Measurements from ENCODE around the gene IL2RA. TPM values are rescaled to one million over a fixed set of nuclear protein-coding genes. Genes with fewer than 3 reads are reported as not detected.
"Not testable (repeated sequence)": the region's sequence is repeated elsewhere in the genome, so short reads cannot be mapped to it uniquely, and the experiment has no call there.

The IL2RA gene
- total and polyA plus RNA-seq, 10 of the 15 experiments (the other 5 are each of a cell fraction or from before 2014, with no cell fraction given): 2.2 to 6.0 (median 4.9) TPM

GRCh38 chr10:6005856-6006395 is 56.2 kb downstream of the IL2RA start:
- Histone ChIP-seq H3K4me2 (ENCODE audit: control insufficient read depth, insufficient read depth) (no peak overlapping the region), H4K20me1 (ENCODE audit: control insufficient read depth, insufficient read depth) (no peaks in the 10 kb centered on the region), H3K36me3 (ENCODE audit: control insufficient read depth in 2 of 2, insufficient read depth in 2 of 2, low read length in 1 of 2) (no peaks in the 10 kb centered on the region), H3K4me3 (no peak overlapping the region), H3K27me3 (replicated peaks in 1 of 2; ENCODE audit: control insufficient read depth in 2 of 2, insufficient read depth in 2 of 2, low read length in 1 of 2) (no peaks in the 10 kb centered on the region), H3K79me2 (ENCODE audit: control insufficient read depth, insufficient read depth, low read length) (no peaks in the 10 kb centered on the region), H3K4me1 (ENCODE audit: control insufficient read depth, insufficient read depth, low read length) (peaks cover 2% of the 10 kb centered on the region; the same call in 1 of the 2 replicates), H3K27ac (ENCODE audit: control insufficient read depth, insufficient read depth) (no peak overlapping the region), H3K9me3 (replicated peaks; ENCODE audit: control insufficient read depth, insufficient read depth, low read length) (peaks cover 5% of the 10 kb centered on the region; the same call in 2 of the 3 replicates), H3K9ac (ENCODE audit: control insufficient read depth, insufficient read depth, low read length) (no peak overlapping the region), H2AFZ (ENCODE audit: control insufficient read depth, low read depth, low read length) (no peak overlapping the region)
- BruUV-seq (replicated peaks): no TSS peak
- no peak for DNase-seq (ENCODE audit: low read depth, low spot score)
- 74% methylated on average over 8 of the region's 8 CpGs for WGBS (ENCODE audit: insufficient coverage, insufficient replicate concordance, low lambda C conversion rate, missing lambda C conversion rate)
- no peak for TF ChIP-seq MXI1 (IDR thresholded peaks at IDR 0.05; ENCODE audit: low read depth, low read length)
- TF ChIP-seq MYC (IDR thresholded peaks at IDR 0.05; ENCODE audit: insufficient read depth, insufficient read length, insufficient replicate concordance, low read length, severe bottlenecking): no peak
- no peak for TF ChIP-seq NRF1 (conservative IDR thresholded peaks at IDR 0.05; ENCODE audit: low read depth, low read length)
- no peak for TF ChIP-seq WRNIP1 (IDR thresholded peaks at IDR 0.05; ENCODE audit: borderline replicate concordance, low read depth, low read length)
- TF ChIP-seq NFXL1 (IDR thresholded peaks at IDR 0.05; ENCODE audit: borderline replicate concordance): no peak
- TF ChIP-seq RAD21 (IDR thresholded peaks at IDR 0.05; ENCODE audit: insufficient read depth, low read depth, low read length): no peak
- ChIA-PET RAD21 (ENCODE audit: unreplicated experiment) (no interaction called here), SMC1A (ENCODE audit: uncharacterized antibody, unreplicated experiment) (interaction anchor here (1.0 to 1.1 kb wide), 2 partner anchors 12 to 81 kb away, joined by 3 to 5 read pairs; no protein-coding TSS in a partner anchor), POLR2A (no interaction called here), CTCF (interaction anchor here (5.4 kb wide), 1 partner anchor 81 kb away, joined by 24 read pairs; no protein-coding TSS in a partner anchor)
- in situ Hi-C loops (cut with MboI): no loop called here
- FAIRE-seq: no peak
- no peak for ATAC-seq
- intact Hi-C loops (cut with micrococcal nuclease; ENCODE audit: unreplicated experiment): no loop called here

DNA sequence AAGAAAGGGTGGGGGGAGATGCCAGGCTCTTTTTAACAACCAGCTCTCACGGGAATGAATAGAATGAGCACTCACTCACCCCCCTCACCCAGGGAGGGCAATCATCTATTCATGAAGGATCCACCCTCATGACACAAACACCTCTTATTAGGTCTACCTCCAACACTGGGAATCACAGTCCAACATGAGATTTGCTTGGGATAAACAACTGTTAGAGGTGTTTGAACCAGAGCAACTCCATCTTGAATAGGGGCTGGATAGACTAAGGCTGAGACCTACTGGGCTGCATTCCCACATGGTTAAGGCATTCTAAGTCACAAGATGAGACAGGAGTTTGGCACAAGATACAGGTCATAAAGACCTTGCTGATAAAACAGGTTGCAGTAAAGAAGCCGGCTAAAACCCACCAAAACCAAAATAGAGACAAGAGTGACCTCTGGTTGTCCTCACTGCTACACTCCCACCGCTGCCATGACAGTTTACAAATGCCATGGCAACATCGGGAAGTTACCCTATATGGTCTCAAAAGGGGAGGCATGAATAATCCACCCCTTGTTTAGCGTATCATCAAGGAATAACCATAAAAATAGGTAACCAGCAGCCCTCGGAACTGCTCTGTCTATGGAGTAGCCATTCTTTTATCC is 56.9 kb downstream of the IL2RA start:
- SMC1A ChIA-PET (ENCODE audit: uncharacterized antibody, unreplicated experiment): interaction anchor here (1.0 kb wide), 1 partner anchor 12 kb away, joined by 3 read pairs; no protein-coding TSS in a partner anchor
- WGBS (ENCODE audit: insufficient coverage, insufficient replicate concordance, low lambda C conversion rate, missing lambda C conversion rate): 81% methylated on average over 6 of the region's 6 CpGs
- RAD21 ChIA-PET (ENCODE audit: unreplicated experiment); H2AFZ ChIP-seq (ENCODE audit: control insufficient read depth, low read depth, low read length); H3K9ac ChIP-seq (ENCODE audit: control insufficient read depth, insufficient read depth, low read length); H3K79me2 ChIP-seq (ENCODE audit: control insufficient read depth, insufficient read depth, low read length); in situ Hi-C loops (cut with MboI); H3K9me3 ChIP-seq (replicated peaks; ENCODE audit: control insufficient read depth, insufficient read depth, low read length); H3K4me3 ChIP-seq; H4K20me1 ChIP-seq (ENCODE audit: control insufficient read depth, insufficient read depth); BruUV-seq (replicated peaks); H3K4me1 ChIP-seq (ENCODE audit: control insufficient read depth, insufficient read depth, low read length); POLR2A ChIA-PET; FAIRE-seq; intact Hi-C loops (cut with micrococcal nuclease; ENCODE audit: unreplicated experiment); DNase-seq (ENCODE audit: low read depth, low spot score); H3K4me2 ChIP-seq (ENCODE audit: control insufficient read depth, insufficient read depth); H3K36me3 ChIP-seq (ENCODE audit: control insufficient read depth in 2 of 2, insufficient read depth in 2 of 2, low read length in 1 of 2); ATAC-seq; H3K27ac ChIP-seq (ENCODE audit: control insufficient read depth, insufficient read depth); CTCF ChIA-PET; H3K27me3 ChIP-seq (replicated peaks in 1 of 2; ENCODE audit: control insufficient read depth in 2 of 2, insufficient read depth in 2 of 2, low read length in 1 of 2): not testable (repeated sequence)
